Stomach (tissue), 4 donors: ENCODE data around the gene FCGR2B.

ENCODE experiments used
- POLR2A ChIP-seq, 4 donors: fragments of 450-650 bp; IDR thresholded peaks; one replicate each; pipeline ENCODE4 v1.6.1; 2016; ENCODE audit warnings: antibody characterized with exemption in 4 of 4, control low read depth in 2 of 4, mild to moderate bottlenecking in 1 of 4, moderate library complexity in 1 of 4
- POLR2AphosphoS5 ChIP-seq, 3 donors: sonication (generic); formaldehyde crosslinking; IDR thresholded peaks; one replicate each; pipeline ENCODE4 v1.6.1; 2016; ENCODE audit warnings: antibody characterized with exemption in 3 of 3
- TF ChIP-seq, protein P1 (sequence below), 7 experiments: fragments of 450-650 bp in 4 of 7; fragments of 200-600 bp in 3 of 7; sonication (generic) in 3 of 7; IDR thresholded peaks; one replicate each; pipeline ENCODE4 v1.5.1; 2016 to 2019; ENCODE audit warnings: antibody characterized with exemption in 7 of 7, control low read depth in 2 of 7, mild to moderate bottlenecking in 1 of 7

DNA sequence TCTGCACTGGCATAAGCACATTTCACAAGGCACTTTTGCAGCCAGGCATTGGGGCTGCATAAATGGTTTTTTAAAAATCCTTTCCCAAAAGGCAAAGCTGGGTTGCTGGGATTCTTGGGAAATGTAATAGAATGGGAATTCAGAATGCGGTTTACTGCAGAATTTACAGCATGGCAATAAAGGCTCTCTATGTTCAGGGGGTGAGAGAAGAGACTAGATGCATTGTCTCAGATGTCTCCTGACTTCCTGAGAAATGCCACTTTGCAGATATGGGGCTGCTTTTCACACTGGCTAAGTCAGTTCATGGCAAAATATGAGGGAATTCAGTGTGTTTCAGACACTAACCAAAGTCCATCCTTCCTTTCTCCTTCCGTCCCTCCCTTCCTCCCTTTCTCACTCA lies 13.5 kb downstream of the FCGR2B start:
- TF ChIP-seq POLR2AphosphoS5 (IDR thresholded peaks at IDR 0.05), result no peak
- no peak for TF ChIP-seq POLR2A (IDR thresholded peaks at IDR 0.05)
- TF ChIP-seq, protein P1, sequence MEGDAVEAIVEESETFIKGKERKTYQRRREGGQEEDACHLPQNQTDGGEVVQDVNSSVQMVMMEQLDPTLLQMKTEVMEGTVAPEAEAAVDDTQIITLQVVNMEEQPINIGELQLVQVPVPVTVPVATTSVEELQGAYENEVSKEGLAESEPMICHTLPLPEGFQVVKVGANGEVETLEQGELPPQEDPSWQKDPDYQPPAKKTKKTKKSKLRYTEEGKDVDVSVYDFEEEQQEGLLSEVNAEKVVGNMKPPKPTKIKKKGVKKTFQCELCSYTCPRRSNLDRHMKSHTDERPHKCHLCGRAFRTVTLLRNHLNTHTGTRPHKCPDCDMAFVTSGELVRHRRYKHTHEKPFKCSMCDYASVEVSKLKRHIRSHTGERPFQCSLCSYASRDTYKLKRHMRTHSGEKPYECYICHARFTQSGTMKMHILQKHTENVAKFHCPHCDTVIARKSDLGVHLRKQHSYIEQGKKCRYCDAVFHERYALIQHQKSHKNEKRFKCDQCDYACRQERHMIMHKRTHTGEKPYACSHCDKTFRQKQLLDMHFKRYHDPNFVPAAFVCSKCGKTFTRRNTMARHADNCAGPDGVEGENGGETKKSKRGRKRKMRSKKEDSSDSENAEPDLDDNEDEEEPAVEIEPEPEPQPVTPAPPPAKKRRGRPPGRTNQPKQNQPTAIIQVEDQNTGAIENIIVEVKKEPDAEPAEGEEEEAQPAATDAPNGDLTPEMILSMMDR (IDR thresholded peaks at IDR 0.05), result no peak
